ENCODE results near the gene DSG2.

The DSG2 gene

GRCh38 chr18:31578126-31578525 lies 80.1 kb downstream of the DSG2 start:
- TF ChIP-seq SIN3A (IDR thresholded peaks at IDR 0.05; ENCODE audit: borderline replicate concordance, insufficient read depth, low read length): no peak
- no peak for TF ChIP-seq POLR2AphosphoS5 (IDR thresholded peaks at IDR 0.05; ENCODE audit: low read depth, low read length)
- TF ChIP-seq FOXP2 (optimal IDR thresholded peaks at IDR 0.05; ENCODE audit: borderline replicate concordance, extremely low read depth, extremely low read length, insufficient read depth): no peak
- no peak for TF ChIP-seq TAF1 (IDR thresholded peaks at IDR 0.05; ENCODE audit: borderline replicate concordance, insufficient read depth, low read length)

GRCh38 chr18:31579375-31579774 lies 81.4 kb downstream of the DSG2 start:
- TF ChIP-seq SIN3A (IDR thresholded peaks at IDR 0.05; ENCODE audit: borderline replicate concordance, insufficient read depth, low read length): no peak

GRCh38 chr18:31581498-31582197 lies 83.7 kb downstream of the DSG2 start:
- TF ChIP-seq TAF1 (IDR thresholded peaks at IDR 0.05; ENCODE audit: borderline replicate concordance, insufficient read depth, low read length): no peak
- TF ChIP-seq FOXP2 (optimal IDR thresholded peaks at IDR 0.05; ENCODE audit: borderline replicate concordance, extremely low read depth, extremely low read length, insufficient read depth): no peak
- no peak for TF ChIP-seq SIN3A (IDR thresholded peaks at IDR 0.05; ENCODE audit: borderline replicate concordance, insufficient read depth, low read length)
- TF ChIP-seq REST (IDR thresholded peaks at IDR 0.05; ENCODE audit: insufficient read depth in 1 of 2, low read depth in 2 of 2, low read length in 2 of 2): no peak
- TF ChIP-seq POLR2AphosphoS5 (IDR thresholded peaks at IDR 0.05; ENCODE audit: low read depth, low read length): no peak

GRCh38 chr18:31583185-31583854 lies 85.3 kb downstream of the DSG2 start:
- TF ChIP-seq TAF1 (IDR thresholded peaks at IDR 0.05; ENCODE audit: borderline replicate concordance, insufficient read depth, low read length) (no peak), POLR2AphosphoS5 (IDR thresholded peaks at IDR 0.05; ENCODE audit: low read depth, low read length) (no peak), SIN3A (IDR thresholded peaks at IDR 0.05; ENCODE audit: borderline replicate concordance, insufficient read depth, low read length) (no peak), REST (IDR thresholded peaks at IDR 0.05; ENCODE audit: insufficient read depth in 1 of 2, low read depth in 2 of 2, low read length in 2 of 2) (no peak), FOXP2 (optimal IDR thresholded peaks at IDR 0.05; ENCODE audit: borderline replicate concordance, extremely low read depth, extremely low read length, insufficient read depth) (no peak)

- TF ChIP-seq SIN3A (IDR thresholded peaks at IDR 0.05; ENCODE audit: borderline replicate concordance, insufficient read depth, low read length) (no peak), POLR2AphosphoS5 (IDR thresholded peaks at IDR 0.05; ENCODE audit: low read depth, low read length) (no peak), REST (IDR thresholded peaks at IDR 0.05; ENCODE audit: insufficient read depth in 1 of 2, low read depth in 2 of 2, low read length in 2 of 2) (no peak), TAF1 (IDR thresholded peaks at IDR 0.05; ENCODE audit: borderline replicate concordance, insufficient read depth, low read length) (no peak)
Observed at GRCh38 chr18:31585991-31586390, 88.0 kb downstream of the DSG2 start.

GRCh38 chr18:31586616-31587015 lies 88.6 kb downstream of the DSG2 start:
- TF ChIP-seq SIN3A (IDR thresholded peaks at IDR 0.05; ENCODE audit: borderline replicate concordance, insufficient read depth, low read length) (no peak), TAF1 (IDR thresholded peaks at IDR 0.05; ENCODE audit: borderline replicate concordance, insufficient read depth, low read length) (no peak), FOXP2 (optimal IDR thresholded peaks at IDR 0.05; ENCODE audit: borderline replicate concordance, extremely low read depth, extremely low read length, insufficient read depth) (no peak), REST (IDR thresholded peaks at IDR 0.05; ENCODE audit: insufficient read depth in 1 of 2, low read depth in 2 of 2, low read length in 2 of 2) (no peak), POLR2AphosphoS5 (IDR thresholded peaks at IDR 0.05; ENCODE audit: low read depth, low read length) (no peak)
